ENCODE results near the gene FSIP1.

FSIP1 gene

GRCh38 chr15:39720081-39720480, 62.6 kb downstream of the FSIP1 start:
- no peak for DNase-seq (ENCODE audit: low read depth)

DNA sequence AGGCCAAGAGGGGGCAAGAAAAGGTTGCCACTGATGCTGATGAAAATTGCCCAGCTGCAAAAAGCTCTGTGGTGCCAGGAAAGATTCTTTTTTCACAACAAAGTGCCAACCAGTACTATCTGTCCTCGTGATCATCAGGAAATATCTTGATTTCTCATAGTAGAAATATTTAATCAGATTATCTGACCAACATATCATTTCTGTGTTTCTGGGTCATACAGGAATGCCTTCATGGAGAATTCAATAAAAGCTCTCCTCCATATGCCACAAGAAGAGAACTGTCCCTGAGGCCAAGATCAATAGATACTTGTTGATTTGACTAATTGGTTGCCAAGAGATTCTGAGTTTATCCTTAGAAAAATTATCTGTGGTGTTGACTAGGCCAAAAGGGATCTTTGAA, 63.5 kb downstream of the FSIP1 start:
- no peak for DNase-seq (ENCODE audit: low read depth)

- no peak for DNase-seq (ENCODE audit: low read depth)
Observed at GRCh38 chr15:39717134-39717533, 65.5 kb downstream of the FSIP1 start.

GRCh38 chr15:39714251-39714650, 68.4 kb downstream of the FSIP1 start:
- DNase-seq (ENCODE audit: low read depth): no peak

DNA sequence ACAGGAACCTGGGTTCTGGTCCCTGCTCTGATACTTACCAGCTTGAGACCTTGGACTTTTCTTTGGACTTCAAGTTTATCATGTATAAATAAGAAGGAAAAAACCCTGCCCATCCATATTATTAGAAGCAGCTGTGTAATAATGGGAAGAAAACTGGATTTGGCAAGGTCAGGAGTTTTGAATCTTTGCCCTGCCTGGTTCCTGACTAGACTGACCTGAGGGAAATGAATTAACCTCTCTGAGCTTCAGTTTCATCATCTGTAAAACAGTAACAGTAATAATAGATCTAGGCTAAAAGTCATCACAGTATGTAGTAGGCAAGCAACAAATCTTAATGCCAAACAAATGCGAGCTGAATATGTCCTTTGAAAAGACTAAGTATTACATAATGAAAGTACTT, 68.8 kb downstream of the FSIP1 start:
- DNase-seq (ENCODE audit: low read depth): no peak

DNA sequence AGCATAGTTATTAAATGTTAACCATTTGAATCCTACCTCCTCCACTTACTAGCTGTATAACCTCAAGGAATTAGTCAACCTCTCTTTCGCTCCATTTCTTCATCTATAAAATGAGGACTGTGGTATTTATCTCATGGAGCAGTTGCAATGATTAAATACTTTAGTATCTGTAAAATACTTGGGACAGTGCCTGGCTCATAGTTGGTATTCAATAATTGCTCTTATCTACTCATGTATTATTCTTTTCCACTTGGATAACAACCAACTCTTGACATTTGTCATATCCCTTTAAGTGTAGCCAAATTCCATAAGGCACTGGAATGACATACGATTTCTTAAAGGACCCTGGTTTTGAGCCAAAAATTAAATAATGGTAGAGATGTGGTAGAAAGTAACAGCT, 72.0 kb downstream of the FSIP1 start:
- DNase-seq (ENCODE audit: low read depth): no peak

GRCh38 chr15:39709941-39710340, 72.7 kb downstream of the FSIP1 start:
- no peak for DNase-seq (ENCODE audit: low read depth)

DNA sequence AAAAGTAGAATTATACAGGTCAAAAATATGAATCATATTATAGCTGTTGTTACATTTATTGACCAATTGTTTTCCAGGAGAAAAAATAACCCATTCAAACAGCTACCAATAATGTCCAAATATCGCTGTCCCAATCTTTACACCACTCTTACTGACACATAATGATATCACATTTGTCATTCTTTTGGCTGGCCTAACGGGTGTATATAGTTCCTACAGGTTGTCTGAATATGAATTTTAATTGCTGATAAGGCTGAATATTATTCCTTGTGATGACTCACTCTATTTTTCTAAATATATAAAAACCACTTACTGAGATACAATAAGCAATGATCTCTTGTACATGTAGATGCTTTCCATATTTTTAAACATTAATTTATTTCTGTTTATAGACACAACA, 76.4 kb downstream of the FSIP1 start:
- no peak for DNase-seq (ENCODE audit: low read depth)

- DNase-seq (ENCODE audit: low read depth): peak; percentile 73
Observed at GRCh38 chr15:39704689-39705088, 78.0 kb downstream of the FSIP1 start.

DNA sequence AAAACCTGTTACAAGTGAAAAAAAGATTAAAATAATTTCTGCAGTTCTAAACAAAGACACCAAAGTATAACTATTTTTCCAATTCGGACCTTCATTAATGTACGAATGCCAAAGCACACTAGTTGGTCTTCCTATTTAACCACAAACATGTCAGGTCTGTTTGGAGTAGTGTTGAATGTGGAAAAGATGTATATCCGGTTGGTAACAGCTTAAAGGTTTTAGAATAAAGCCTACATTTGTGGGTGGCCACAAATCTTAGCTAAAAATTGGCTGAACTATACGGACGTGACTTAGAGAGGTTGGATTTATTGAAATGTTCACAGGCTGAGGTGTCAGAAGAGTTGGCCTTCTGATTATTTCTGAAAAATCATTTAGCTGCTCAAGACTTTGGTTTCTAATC, 78.4 kb downstream of the FSIP1 start:
- no peak for DNase-seq (ENCODE audit: low read depth)

DNA sequence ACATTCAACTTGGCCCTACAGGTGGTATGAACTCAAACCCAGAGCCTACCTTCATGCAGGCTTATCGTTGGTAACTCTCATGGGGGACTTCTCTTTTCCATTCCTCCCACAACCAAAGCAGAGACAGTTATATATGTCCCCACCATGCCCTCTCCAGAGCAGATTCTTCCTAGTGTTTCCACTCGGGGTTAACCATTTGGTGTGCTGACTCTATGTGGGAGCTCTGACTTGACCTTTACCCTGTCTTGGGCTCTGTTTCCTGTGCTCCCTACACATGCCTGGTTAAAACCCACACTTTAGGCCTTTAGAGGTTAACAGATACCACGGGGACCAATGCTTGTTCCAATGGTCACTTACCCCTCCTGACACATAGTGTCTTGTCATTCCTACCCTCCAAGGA, 80.7 kb downstream of the FSIP1 start:
- DNase-seq (ENCODE audit: low read depth): no peak

DNA sequence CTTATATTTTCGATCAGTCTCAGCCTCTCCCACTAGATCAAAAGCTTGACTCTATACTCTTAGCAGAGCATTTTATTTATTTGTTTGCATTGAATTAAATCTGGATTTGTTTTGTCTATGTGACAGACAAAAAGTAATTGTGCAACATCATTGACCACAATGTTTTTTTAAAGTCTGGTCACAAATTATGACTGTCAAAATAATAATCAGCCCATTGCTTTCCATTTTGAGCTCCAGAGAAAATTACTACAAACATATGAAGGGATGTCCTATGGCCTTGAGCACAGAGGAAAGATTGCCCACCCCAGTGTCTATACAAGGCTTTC, 82.3 kb downstream of the FSIP1 start:
- no peak for DNase-seq (ENCODE audit: low read depth)

DNA sequence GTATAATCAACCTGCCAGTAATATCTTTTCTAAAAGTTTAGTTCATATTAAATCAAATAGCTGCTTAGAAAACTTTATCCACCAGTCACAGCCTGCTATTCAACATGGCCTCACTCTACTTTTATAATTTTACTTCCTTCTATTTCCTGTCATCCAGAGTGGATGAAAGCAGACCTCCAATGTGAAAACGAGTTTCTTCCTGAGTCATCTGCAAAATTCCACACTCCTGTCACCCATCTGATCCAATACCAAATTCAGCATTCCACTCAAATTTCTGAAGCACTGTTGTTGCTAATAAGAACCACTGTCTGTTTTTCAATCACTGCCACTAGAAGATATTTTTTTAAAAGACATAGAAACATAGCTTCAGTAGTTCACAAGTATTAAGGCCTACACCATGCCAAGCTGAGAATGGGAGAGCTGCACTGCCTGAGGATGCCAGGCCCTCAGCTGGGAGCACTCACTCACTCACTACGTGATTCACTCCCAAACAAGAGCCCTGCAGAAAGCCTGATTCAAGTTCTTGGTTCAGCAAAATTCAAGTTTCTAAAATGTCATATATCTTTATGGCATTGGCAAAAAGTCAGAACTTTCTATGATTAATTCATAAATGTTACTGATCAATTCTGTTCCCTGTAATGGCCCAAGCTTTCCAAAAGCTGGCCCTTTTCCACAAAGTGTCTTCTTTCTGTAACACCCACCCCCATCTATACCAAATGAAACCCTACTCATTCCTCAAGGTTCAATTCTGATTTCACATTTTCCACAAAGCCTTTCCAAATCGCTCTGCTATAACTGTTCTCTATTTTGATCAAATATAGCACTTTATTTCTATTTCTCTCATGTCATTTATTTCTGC, 82.9 kb downstream of the FSIP1 start:
- no peak for DNase-seq (ENCODE audit: low read depth)

- DNase-seq (ENCODE audit: low read depth): no peak
Observed at GRCh38 chr15:39698444-39699390, 83.9 kb downstream of the FSIP1 start.

DNA sequence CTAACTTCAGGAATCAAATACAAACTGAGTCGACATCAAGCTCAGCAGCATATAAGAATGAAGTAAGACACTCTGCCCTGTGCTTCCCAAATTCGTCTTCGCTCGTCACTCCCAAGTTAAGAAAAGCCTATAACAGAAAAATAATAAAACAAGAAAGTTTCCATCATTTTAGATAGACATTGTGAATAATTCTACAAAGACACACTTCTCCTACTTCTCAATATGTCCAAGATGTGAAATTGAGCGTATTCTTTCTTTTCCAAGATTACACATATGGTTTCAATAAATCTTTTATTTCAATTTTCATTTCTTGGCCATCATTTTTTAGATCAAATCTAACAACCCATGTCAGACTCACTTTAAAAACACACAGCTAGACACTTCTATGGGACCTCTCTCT, 85.1 kb downstream of the FSIP1 start:
- no peak for DNase-seq (ENCODE audit: low read depth)

DNA sequence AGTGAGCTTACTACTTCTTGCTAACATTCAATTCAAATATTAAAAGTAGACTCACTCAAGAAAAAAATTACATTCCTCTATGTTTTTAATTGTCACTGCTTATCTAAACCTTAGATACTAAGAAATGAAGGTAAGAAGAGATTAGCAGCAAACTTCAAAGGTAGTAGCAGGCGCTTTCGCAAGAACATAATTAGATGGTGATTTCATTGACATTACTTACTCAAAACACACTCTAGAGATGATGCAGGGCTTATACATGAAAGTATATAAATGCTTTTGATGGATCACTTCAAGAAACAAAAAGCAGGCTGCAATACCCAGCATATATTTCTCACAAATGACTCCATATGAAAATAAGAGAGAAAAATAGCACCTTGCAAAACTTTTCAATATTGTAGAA, 86.8 kb downstream of the FSIP1 start:
- DNase-seq (ENCODE audit: low read depth): no peak

- DNase-seq (ENCODE audit: low read depth): no peak
Observed at GRCh38 chr15:39692356-39693327, 90.0 kb downstream of the FSIP1 start.

DNA sequence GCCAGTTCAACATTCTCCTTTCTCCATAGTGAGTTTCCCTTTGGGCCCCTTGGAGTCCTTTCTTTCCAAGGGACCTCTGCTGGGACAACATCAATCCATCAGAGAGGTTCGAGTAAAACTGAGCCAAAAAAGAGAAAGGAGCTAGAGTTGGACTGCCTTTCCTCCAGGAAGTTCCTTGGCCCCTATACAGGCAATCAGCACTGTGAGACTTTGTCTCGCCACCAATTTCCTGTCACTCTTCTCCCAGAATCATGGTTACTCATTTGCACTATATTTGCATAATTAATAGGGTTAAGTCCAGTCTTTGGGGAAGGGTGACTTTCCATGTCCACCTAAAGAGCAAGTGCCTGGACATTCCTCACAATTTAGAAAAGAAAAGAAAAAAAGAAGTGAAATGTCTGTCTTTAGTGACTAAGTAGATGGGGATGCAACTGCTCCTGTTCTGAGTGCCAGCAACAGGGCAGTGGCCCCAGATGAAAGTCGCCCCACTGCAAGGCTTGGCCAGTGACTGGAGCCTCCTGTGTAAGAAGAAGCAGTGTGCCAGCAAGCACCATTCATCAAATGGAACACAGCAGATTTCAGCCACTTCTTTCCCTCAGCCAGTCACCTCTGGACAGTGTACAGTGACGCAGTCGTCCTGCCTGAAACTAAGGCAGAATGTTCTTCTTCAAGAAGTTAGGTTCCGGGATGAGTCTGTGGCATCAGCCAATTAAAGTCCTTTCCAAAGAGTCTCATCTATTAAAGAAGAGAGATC, 91.6 kb downstream of the FSIP1 start:
- no peak for DNase-seq (ENCODE audit: low read depth)

DNA sequence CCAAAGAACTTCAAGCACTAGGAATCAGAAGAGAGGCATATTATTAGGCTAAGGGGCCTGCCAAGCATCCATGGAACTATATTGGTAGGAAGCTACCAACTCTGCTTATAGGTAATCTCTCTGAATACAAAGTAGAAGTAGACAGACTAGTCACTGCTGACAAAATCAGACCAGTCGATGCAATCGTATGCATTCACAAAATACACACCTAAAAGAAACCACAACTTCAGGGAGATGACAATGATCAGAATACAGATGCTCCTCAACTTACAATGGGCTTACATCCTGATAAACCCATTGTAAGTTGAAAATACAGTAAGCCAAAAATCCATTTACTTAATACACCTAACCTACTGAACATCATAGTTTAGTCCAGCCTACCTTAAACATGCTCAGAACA, 94.7 kb downstream of the FSIP1 start:
- no peak for DNase-seq (ENCODE audit: low read depth)

DNA sequence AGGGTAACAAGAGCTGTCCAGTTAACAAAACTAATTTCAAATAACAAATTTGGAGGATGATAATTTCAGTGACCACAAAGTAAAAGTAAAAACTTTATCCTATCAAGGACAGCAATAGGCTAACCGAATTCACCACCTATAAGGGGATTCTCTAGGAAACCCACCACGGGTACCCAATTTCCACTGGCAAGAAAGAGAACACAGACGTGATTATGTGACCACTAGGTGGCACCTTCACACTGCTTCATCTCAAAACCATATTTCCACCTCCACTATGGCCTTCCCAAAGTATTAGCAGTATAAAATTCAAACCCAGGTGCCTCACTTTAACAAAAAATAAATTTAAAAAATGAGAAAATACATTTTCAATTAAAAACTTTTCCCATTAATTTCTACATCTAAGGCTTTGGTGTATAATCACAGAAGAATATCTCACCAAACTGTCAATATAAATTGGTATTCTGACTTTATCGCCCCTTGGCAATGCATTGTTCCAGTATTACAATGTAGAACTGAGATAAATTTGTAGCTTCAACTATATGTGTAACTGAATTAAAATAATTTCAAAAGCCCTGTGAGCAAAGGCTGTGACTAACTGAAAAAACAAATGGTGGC, 96.5 kb downstream of the FSIP1 start:
- DNase-seq (ENCODE audit: low read depth): no peak

DNA sequence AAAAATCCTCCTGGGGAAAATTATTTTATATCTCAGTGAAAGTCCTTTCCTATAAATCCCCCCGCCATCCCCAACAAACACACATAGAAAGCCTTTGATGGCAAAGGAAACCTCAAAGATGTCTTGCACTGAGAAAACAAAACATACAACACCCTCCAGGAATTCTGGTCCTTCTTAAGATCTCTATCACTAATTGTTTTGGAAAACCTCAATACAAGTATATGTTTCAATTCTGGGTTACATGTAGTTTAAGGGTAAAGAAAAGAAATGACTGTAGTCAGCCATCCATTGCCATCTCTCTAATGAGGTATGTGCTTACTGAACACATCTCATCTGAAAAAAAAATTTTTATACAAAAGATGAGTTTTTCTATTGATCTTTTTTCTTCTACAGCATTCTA, 97.3 kb downstream of the FSIP1 start:
- no peak for DNase-seq (ENCODE audit: low read depth)

Data from GM04503 (cell line).